LNCaP clone FGC (cell line): ENCODE data around the gene FOXI2.

ENCODE experiments used
- DNase-seq: peaks from one replicate; pipeline ENCODE4 v3.0.0-alpha.2; 2011; ENCODE audit warnings: low read depth
- H3K4me3 ChIP-seq: 2 replicates; pipeline ENCODE4 v1.5.1; 2011; ENCODE audit warnings: mild to moderate bottlenecking, low read depth, low read length, control low read depth
- CTCF ChIP-seq: IDR thresholded peaks from 2 replicates; pipeline ENCODE4 v1.5.1; 2012; ENCODE audit warnings: mild to moderate bottlenecking; ENCODE audit not compliant: control insufficient read depth, insufficient read depth; ENCODE audit errors: extremely low read depth

Gene FOXI2

GRCh38 chr10:127735156-127735555, 1.8 kb upstream of the FOXI2 start:
- no peak for TF ChIP-seq CTCF
- H3K4me3 ChIP-seq, result no peak overlapping the region
- no peak for DNase-seq

- no peak for TF ChIP-seq CTCF
- no peak overlapping the region for H3K4me3 ChIP-seq
- no peak for DNase-seq
Observed at GRCh38 chr10:127735723-127736221, 1.2 kb upstream of the FOXI2 start.

- no peak overlapping the region for H3K4me3 ChIP-seq
- no peak for DNase-seq
- no peak for TF ChIP-seq CTCF
Observed at GRCh38 chr10:127736222-127736914, 617 bp upstream of the FOXI2 start.

GRCh38 chr10:127737563-127738511, 852 bp downstream of the FOXI2 start:
- no peak for DNase-seq
- no peak overlapping the region for H3K4me3 ChIP-seq
- TF ChIP-seq CTCF, result no peak

GRCh38 chr10:127738512-127739424, 1.8 kb downstream of the FOXI2 start:
- DNase-seq, result no peak
- no peak overlapping the region for H3K4me3 ChIP-seq
- TF ChIP-seq CTCF, result no peak

GRCh38 chr10:127739908-127740307, 2.9 kb downstream of the FOXI2 start:
- H3K4me3 ChIP-seq, result no peak overlapping the region
- no peak for TF ChIP-seq CTCF
- DNase-seq, result no peak
